ENCODE data around the gene CHST11.

The CHST11 gene

DNA sequence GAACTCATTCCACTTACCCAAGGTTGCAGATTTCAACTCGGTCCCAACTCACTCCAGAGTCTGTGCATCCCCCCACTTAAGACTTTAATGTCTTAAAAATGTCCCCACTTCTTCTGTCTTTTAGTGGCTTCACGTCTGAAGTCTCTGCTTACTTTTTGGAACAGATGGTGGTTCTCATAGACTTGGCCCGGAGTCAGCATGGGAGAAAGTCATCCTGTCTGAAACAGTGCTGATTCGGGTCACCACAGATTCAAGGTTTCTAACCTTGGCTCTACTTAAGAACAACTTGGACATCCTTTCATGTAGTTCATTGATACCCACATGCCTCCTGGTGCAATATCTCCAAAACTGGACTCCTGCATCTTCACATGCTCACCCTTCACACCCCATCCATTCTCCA is 26.0 kb downstream of the CHST11 start:
- DNase-seq, result no peak

- DNase-seq, result no peak
Measured at GRCh38 chr12:104484079-104484478, 27.3 kb downstream of the CHST11 start.

- peak; percentile 58 to 67 for DNase-seq
Measured at GRCh38 chr12:104485651-104486362, 29.1 kb downstream of the CHST11 start.

- DNase-seq, result no peak
Measured at GRCh38 chr12:104486363-104486750, 29.6 kb downstream of the CHST11 start.

- DNase-seq, result no peak
Measured at GRCh38 chr12:104486943-104487819, 30.4 kb downstream of the CHST11 start.

DNA sequence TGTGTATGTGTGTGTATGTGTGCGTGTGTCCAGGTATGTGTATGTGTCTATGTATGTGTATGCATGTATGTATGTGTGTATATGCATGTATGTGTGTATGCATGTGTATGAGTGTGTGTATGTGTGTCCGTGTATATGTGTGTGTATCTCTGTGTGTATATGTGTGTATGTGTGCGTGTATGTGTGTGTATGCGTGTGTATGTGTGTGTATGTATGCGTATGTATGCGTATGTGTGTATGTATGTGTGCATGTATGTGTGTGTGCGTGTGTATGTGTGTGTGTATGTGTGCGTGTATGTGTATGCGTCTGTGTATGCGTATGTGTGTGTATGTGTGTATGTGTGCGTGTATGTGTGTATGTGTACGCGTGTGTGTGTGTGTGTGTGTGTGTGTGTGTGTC is 31.6 kb downstream of the CHST11 start:
- DNase-seq, result no peak

GRCh38 chr12:104490186-104490585 is 33.4 kb downstream of the CHST11 start:
- no peak for DNase-seq

DNA sequence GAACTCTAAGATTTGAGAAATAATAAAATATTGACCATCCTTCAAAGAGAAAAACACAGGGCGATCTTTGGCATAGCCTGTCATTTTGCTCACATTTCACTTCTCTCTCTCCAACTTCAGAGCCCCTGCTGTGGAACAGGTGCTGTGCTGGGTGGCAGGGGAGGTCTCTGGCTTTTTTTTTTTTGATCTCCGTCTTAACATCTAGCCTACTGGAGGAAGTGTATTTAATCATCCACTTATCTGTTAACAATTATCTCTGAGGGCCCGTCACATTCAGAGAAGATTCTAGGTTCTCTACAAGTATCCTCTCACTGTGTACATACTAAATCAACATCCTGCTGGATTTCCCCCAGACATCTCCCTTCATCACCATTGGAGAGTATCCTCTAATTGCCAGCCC is 34.1 kb downstream of the CHST11 start:
- no peak for DNase-seq

DNA sequence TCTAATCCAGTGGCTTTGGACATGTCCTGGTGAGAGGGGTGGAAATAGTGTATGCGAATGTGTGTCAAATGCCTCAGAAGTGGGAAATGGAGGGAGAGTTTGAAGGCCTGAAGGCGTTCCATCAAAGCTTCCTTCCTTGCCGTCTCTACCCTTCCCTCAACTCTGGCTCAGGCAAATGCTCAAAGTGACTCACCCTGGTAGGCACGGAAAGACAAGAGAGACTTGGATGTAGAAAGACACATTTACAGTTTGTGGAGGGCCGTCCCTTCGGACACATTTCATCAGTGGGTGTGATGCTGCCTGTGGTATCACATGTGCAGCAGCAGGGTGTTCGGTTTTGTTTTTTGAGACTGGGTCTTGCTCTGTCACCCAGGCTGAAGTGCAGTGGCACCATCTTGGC is 36.7 kb downstream of the CHST11 start:
- DNase-seq, result no peak

DNA sequence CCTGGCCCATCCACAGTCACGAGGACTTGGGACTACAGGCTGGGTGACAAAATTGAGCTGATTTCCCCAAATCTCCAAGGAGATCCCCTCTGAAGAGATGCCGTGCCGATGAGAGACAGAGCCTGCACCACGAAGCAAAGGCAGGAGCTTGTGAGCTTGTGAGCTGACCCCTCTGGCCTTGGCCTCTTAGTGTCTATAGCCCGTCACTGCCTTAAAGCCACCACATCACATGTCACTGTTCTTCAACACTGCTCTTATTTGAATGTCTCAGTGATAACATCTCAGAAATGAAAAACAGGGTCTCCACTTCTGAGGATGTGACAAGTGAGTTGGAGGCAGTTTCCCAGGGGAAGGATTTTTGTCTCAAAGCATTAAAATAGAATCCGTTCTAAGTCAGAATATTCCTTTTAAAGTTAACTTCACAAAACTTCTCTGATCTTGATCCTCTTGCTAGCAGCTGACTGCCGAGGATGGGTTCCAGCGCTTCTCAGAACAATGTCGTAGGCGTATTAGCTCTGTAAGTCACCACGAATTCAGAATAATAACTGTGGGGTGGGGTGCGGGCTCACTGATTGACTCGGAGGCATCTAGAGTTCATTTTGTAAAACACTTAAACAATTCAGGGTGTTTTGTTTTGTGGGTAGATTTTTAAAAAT is 37.5 kb downstream of the CHST11 start:
- DNase-seq, result peak; percentile 80 to 82

DNA sequence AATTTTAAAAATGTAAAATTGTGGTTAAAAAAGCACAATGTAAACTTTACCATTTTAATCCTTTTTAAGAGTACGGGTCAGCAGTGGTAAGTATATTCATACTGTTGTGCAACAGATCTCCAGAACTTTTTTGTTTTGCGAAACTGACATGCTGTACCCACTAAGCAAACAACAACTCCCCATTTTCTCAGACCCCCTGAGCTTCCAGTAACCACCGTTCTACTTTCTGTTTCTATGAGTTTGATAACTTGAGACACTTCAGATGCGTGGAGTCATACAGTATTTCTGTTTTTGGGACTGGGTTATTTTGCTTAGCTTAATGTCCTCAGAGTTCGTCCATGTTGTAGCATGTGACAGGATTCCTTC is 38.0 kb downstream of the CHST11 start:
- no peak for DNase-seq

- no peak for DNase-seq
Measured at GRCh38 chr12:104495786-104496185, 39.0 kb downstream of the CHST11 start.

DNA sequence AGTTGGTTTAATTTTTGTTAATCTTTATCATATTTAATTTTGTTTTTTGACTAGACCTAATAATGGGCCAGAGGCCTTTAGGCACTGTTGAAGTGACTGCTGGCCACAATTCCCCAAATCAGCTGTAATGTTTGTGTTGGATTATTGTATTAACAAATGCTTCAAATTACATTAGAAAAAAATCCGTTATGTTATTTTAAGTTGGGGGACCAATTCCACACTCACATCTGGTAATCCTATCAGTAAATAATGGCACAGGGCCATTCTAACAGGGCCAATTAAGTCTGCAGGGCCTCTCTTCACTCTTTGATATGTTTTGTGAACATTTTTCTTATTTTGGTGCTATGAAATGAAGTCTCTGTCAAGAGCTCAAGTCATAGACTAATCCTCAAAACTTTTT is 39.6 kb downstream of the CHST11 start:
- DNase-seq, result no peak

GRCh38 chr12:104498211-104498801 is 41.6 kb downstream of the CHST11 start:
- peak; percentile 53 to 60 for DNase-seq

GRCh38 chr12:104499668-104500332 is 43.1 kb downstream of the CHST11 start:
- DNase-seq, result no peak

DNA sequence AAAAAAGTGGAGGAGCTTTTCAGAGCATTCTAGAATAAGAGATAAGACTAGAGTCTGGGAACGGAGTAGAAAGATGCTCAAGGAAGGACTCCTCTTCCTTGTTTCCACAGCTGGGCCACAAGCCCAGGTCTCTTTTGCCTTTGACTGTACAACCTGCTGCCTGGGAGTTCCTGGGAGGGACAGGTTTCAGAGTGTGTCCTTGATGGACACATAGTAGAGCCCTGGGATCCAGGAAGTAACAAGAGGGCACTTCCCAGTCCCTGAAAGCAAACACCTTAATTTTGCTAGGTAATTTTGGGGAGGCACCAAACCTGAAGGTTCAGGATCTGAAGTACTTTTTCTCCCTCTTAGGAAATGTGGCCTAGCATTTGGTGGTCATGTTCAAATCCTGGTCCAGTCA is 44.4 kb downstream of the CHST11 start:
- DNase-seq, result no peak

DNA sequence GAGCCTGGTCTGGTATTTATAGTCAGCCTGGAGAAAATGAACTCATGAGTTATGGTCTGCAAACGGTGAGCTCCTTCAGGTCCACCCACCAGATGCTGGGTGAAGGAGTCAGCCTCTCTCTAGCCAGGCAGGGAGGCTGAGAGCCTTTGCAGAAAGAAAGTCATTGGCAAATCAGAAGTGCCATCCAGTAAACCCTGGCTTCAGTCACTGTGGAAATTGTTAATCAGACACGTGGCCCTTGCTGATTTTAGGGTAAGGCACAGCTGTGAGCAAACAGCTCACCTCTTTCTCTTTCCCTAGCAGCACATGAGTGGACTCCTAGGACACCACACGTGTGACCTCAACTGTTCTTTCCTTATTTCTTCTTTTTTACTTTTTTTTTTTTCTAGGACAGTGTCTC is 44.9 kb downstream of the CHST11 start:
- DNase-seq, result peak; percentile 46 to 52

DNA sequence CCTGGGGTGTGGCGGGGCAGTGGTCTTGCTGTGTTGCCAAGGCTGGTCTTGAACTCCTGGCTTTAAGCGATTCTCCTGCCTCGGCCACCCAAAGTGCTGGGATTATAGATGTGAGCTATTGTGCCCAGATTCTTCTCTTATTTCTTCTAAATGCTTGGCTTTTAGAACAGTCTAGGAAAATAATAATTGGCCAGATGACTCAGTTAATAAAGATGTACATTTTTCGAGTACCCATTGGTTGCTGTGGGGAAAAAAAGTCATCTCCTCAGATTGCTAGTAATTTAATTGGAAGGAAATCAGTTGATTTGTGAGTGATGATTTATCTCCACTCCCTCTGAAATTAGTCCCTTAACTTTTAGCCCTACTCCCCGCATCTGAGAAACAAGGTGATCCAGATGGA is 45.5 kb downstream of the CHST11 start:
- no peak for DNase-seq

GRCh38 chr12:104502638-104503037 is 45.9 kb downstream of the CHST11 start:
- no peak for DNase-seq

GRCh38 chr12:104503191-104503590 is 46.4 kb downstream of the CHST11 start:
- DNase-seq, result no peak

- no peak for DNase-seq
Measured at GRCh38 chr12:104504146-104504545, 47.4 kb downstream of the CHST11 start.

DNA sequence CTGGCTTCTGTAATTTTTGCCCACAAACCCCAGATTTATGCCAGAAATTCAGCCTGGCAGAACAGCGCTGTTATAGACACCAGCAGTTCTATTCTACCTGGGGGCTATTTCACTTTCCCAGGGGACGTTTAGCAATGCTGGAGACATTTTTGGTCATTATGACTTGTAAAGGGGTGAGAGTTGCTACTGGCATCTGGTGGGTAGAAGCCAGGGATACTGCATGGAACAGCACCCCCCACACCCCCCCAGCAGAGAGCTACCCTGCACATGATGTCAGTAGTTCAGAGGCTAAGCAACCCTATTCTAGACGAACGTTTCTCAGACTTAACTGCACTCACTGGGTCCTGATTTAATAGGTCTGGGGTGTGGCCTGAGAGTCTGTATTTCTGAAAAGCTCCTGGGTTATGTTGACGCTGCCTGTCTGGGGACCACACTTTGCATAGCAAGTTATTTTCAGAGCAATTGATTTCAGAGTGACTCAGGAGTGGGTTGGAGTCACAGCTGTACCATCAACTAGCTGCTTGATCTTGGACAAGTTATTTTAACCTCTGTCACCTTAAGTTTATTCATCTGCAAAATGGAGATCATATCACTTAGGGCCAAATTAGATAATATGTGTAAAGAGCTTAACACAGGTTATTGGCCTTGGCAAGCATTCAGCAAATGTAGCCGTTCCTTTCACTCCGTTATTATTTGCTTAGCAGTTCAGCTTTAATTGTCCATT is 48.5 kb downstream of the CHST11 start:
- no peak for DNase-seq

All from activated T-cell treated with anti-CD3 and anti-CD28 coated beads, Interleukin-2, amount 50 U/mL, for 48 hours (primary cell).